Thymus (tissue), 11 donors: Measurements from ENCODE around the gene ANO6. TPM values are rescaled to one million over a fixed set of nuclear protein-coding genes. Genes with fewer than 3 reads are reported as not detected.

Source experiments
- DNase-seq, 9 donors: peaks; one replicate each; pipeline ENCODE4 v3.0.0-alpha.2; 2013; ENCODE audit warnings: low spot score in 9 of 9, low read depth in 6 of 9, missing footprints in 1 of 9
- H3K27ac ChIP-seq, 2 donors: one replicate each; pipeline ENCODE4 v1.5.1; 2013; ENCODE audit warnings: control low read depth in 1 of 2, low read depth in 1 of 2, low read length in 1 of 2, mild to moderate bottlenecking in 1 of 2, moderate library complexity in 1 of 2
- H3K27me3 ChIP-seq, 2 donors: one replicate each; pipeline ENCODE4 v1.5.1; 2013; ENCODE audit warnings: low read length in 1 of 2; ENCODE audit not compliant: control insufficient read depth in 2 of 2, insufficient read depth in 1 of 2
- H3K36me3 ChIP-seq, 2 donors: one replicate each; pipeline ENCODE4 v1.5.1; 2013; ENCODE audit warnings: low read length in 1 of 2, mild to moderate bottlenecking in 1 of 2, moderate library complexity in 1 of 2; ENCODE audit not compliant: control insufficient read depth in 2 of 2, insufficient read depth in 2 of 2
- H3K4me1 ChIP-seq, 2 donors: one replicate each; pipeline ENCODE4 v1.5.1; 2013; ENCODE audit warnings: low read length in 2 of 2; ENCODE audit not compliant: control insufficient read depth in 2 of 2, insufficient read depth in 2 of 2
- H3K4me3 ChIP-seq, 2 donors: one replicate each; pipeline ENCODE4 v1.5.1; 2013; ENCODE audit warnings: low read length in 2 of 2, control low read depth in 1 of 2, mild to moderate bottlenecking in 1 of 2
- H3K9me3 ChIP-seq, 2 donors: one replicate each; pipeline ENCODE4 v1.5.1; 2013; ENCODE audit warnings: low read length in 1 of 2, mild to moderate bottlenecking in 1 of 2; ENCODE audit not compliant: control insufficient read depth in 2 of 2, insufficient read depth in 1 of 2
- WGBS: extraction: QIAGEN DNeasy Blood & Tissue Kit; methylation state at CpG from one replicate; pipeline ENCODE4 v1.1.7; 2013; 5-methylcytosine and 5-hydroxymethylcytosine counted together
- polyA plus RNA-seq: library from polyadenylated mRNA; stranded (reverse); fragments of 200-250 nt; gene quantifications from one replicate; pipeline ENCODE4 v1.2.3, GENCODE V29; 2013
- total RNA-seq: library from RNA; stranded (reverse); fragments of 120-200 nt; gene quantifications from one replicate; pipeline ENCODE4 v1.2.4, GENCODE V29; 2013
- donor health status: healthy.

The ANO6 gene
- total and polyA plus RNA-seq, 2 donors, result 11.6 to 33.1 TPM

- Histone ChIP-seq H3K4me1 (peaks cover 0 to 2% of the 10 kb centered on the region in 2 donors), H3K36me3 (peaks cover 0 to 3% of the 10 kb centered on the region in 2 donors), H3K27ac (peak overlapping the region in 1 of 2 donors; percentile 43), H3K27me3 (no peaks in the 10 kb centered on the region), H3K9me3 (no peaks in the 10 kb centered on the region), H3K4me3 (no peak overlapping the region)
- no peak for DNase-seq
- 97% methylated on average over 9 of the region's 9 CpGs for WGBS
Measured at GRCh38 chr12:45244561-45245343, 28.9 kb downstream of the ANO6 start.

DNA sequence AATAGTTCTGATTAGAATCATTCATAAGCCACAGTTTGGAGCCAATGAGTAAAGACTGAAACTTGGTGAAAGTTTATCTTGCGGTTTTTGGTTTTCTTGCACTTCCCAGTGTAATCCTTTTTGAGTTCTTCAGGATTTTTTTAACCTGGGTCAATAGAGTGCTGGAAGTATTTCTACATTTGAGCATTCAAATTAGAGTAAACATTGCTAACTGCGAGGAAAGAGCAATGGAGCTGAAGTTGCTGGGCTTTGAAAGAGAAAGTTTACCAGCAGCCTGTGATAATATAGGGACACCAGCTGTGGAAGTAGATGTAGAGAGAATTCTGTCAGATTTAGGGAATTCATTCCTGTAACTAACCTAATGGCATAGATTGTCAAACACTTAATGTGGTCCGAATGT, 30.3 kb downstream of the ANO6 start:
- peaks cover under 1 to 3% of the 10 kb centered on the region in 2 donors for H3K36me3 ChIP-seq
- no peak overlapping the region for H3K27ac ChIP-seq
- no peaks in the 10 kb centered on the region for H3K9me3 ChIP-seq
- H3K4me3 ChIP-seq, result no peak overlapping the region
- no peaks in the 10 kb centered on the region for H3K27me3 ChIP-seq
- WGBS, result 98% methylated on average over 3 of the region's 3 CpGs
- DNase-seq, result no peak
- H3K4me1 ChIP-seq, result peaks cover 0 to 2% of the 10 kb centered on the region in 2 donors

GRCh38 chr12:45247589-45247988, 31.7 kb downstream of the ANO6 start:
- Histone ChIP-seq H3K36me3 (peaks cover 0 to 3% of the 10 kb centered on the region in 2 donors), H3K27ac (no peak overlapping the region), H3K9me3 (no peaks in the 10 kb centered on the region), H3K4me1 (peaks cover 0 to 2% of the 10 kb centered on the region in 2 donors), H3K27me3 (no peaks in the 10 kb centered on the region), H3K4me3 (no peak overlapping the region)
- DNase-seq, result no peak

- WGBS, result 100% methylated on average over 1 of the region's 1 CpG
- no peaks in the 10 kb centered on the region for H3K9me3 ChIP-seq
- H3K4me1 ChIP-seq, result peaks cover 0 to under 1% of the 10 kb centered on the region in 2 donors
Measured at GRCh38 chr12:45248095-45248494, 32.2 kb downstream of the ANO6 start.

DNA sequence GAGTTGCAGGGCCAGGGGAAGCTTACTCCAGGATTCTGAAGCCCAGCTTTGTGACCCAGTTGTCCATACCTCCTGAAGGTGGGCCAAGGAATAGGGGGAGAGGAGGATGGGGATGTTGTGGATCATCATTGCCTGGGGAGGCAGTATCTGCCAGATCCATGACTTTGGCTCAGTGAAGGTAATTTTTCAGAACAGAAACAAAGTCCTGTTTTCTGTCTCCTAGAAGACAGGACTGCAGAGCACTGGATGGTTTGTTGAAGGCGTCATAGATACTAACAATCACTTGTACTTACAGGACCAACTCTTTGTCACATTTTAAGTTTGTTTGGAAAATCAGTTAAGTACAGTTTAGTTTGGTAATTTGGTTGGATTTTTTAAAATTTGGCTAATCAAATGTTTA, 38.4 kb downstream of the ANO6 start:
- WGBS, result 100% methylated on average over 1 of the region's 1 CpG
- Histone ChIP-seq H3K4me1 (peaks cover 0 to 9% of the 10 kb centered on the region in 2 donors), H3K36me3 (peaks cover 0 to 3% of the 10 kb centered on the region in 2 donors), H3K4me3 (no peak overlapping the region), H3K27me3 (no peaks in the 10 kb centered on the region), H3K27ac (no peak overlapping the region), H3K9me3 (no peaks in the 10 kb centered on the region)
- DNase-seq, result no peak

More at GRCh38 chr12:45248095-45248494, 32.2 kb downstream of the ANO6 start:
- H3K27me3 ChIP-seq, result no peaks in the 10 kb centered on the region
- no peak overlapping the region for H3K27ac ChIP-seq
- DNase-seq, result no peak
- H3K4me3 ChIP-seq, result no peak overlapping the region
- peaks cover 0 to 3% of the 10 kb centered on the region in 2 donors for H3K36me3 ChIP-seq

DNA sequence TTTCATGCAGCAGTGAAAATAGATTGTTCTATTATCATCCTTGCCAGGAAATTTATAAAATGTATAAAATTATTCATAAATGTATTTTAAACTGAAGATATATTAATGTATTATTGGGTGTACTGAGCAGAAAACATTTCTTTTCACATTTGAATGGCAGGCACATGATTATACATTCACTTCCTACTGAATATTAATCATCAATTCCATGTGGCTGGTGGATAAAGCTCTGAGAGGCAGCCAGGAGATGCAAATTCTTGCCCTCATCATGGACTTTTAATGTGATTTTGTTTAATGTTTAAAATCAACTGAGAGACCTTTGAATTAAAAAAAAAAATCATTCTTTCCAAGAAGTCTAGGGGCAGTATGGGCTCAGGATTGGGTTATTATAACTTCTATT, 40.8 kb downstream of the ANO6 start:
- no peaks in the 10 kb centered on the region for H3K36me3 ChIP-seq
- no peaks in the 10 kb centered on the region for H3K9me3 ChIP-seq
- no peaks in the 10 kb centered on the region for H3K27me3 ChIP-seq
- no peak overlapping the region for H3K27ac ChIP-seq
- H3K4me1 ChIP-seq, result peaks cover 10 to 23% of the 10 kb centered on the region in 2 donors
- no peak for DNase-seq
- H3K4me3 ChIP-seq, result no peak overlapping the region

DNA sequence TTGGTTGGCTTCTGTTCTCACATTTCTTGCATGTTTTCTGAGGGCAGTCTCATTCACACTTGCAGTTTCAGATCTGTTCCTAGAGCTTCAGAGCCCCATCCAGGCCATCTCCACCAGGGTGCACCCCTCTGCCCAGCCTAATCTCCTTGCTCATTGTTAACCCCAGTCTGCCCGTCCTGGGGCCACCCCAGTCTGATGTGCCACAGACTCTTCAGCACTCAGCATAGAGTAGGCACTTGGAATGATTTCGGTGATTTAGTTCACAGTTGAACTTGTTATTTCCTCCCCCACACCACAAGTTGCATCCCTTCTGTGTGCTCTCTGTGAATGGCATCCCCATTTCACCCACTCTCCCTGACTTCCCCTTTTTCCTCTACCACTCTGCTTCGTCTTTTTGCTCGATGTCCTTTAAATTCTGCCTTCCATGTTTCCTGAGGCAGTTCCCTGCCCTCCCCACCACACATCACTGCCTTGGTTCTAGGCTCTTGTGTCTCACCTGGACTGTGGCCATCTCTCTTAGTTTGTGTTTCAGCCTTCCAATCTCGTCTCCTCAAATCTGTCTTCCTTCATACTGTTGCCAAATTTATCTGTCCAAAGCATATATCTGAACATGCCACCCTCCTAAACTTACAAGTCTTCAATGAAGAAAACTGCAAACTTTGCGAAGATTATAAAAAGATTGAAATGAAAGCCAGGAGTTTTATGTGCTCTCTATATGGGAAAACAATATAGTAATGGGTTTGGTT, 41.5 kb downstream of the ANO6 start:
- DNase-seq, result peak in 1 of 9 donors; percentile 25
- Histone ChIP-seq H3K4me3 (no peak overlapping the region), H3K9me3 (no peaks in the 10 kb centered on the region), H3K4me1 (peaks cover 10 to 23% of the 10 kb centered on the region in 2 donors), H3K27ac (no peak overlapping the region), H3K27me3 (no peaks in the 10 kb centered on the region), H3K36me3 (no peaks in the 10 kb centered on the region)
- WGBS, result 48% methylated on average over 6 of the region's 6 CpGs

GRCh38 chr12:45259675-45260074, 43.8 kb downstream of the ANO6 start:
- no peak overlapping the region for H3K4me3 ChIP-seq
- H3K36me3 ChIP-seq, result no peaks in the 10 kb centered on the region
- H3K27ac ChIP-seq, result no peak overlapping the region
- H3K9me3 ChIP-seq, result no peaks in the 10 kb centered on the region
- 97% methylated on average over 3 of the region's 3 CpGs for WGBS
- peaks cover 10 to 26% of the 10 kb centered on the region in 2 donors for H3K4me1 ChIP-seq
- H3K27me3 ChIP-seq, result no peaks in the 10 kb centered on the region
- no peak for DNase-seq

DNA sequence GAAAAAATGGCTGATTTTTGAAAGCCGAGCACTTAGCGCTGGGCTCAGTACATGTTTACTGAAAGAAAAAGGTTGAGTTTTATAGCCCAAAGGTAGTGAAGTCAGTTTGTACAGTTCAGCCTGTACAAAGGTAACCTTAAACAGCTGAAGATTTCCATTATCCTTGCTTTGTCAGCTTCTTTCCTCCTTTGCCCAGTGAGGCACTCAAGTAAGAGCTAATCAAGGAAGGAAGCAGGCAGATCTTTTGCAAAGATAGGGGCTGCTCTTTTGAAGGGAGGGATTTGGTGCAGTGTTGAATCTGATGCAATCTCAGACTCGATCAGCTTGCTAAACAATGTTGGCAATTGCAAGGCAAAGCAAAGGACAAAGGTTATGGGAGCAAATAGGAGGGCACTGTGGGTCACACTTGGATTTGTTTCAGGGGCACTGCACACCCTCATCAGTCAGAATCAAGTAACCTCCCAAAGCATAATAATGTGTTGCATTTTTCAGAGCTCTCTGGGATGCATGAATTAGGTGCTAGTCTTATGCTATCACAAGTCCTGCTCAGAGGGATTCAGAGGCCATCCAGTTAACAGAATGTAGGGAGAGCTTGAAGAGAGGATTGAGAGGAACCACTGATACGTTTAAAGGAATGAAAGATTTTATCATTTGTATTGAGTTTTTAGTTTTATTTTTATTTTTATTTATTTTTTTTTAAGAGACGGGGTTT, 44.4 kb downstream of the ANO6 start:
- H3K9me3 ChIP-seq, result no peaks in the 10 kb centered on the region
- H3K4me1 ChIP-seq, result peaks cover 10 to 26% of the 10 kb centered on the region in 2 donors
- H3K27ac ChIP-seq, result no peak overlapping the region
- no peaks in the 10 kb centered on the region for H3K36me3 ChIP-seq
- 78% methylated on average over 5 of the region's 5 CpGs for WGBS
- H3K4me3 ChIP-seq, result no peak overlapping the region
- peak in 2 of 9 donors; percentile 28 to 49 for DNase-seq
- no peaks in the 10 kb centered on the region for H3K27me3 ChIP-seq
